ENCODE measurements around the gene ZBTB40.

ZBTB40 gene

DNA sequence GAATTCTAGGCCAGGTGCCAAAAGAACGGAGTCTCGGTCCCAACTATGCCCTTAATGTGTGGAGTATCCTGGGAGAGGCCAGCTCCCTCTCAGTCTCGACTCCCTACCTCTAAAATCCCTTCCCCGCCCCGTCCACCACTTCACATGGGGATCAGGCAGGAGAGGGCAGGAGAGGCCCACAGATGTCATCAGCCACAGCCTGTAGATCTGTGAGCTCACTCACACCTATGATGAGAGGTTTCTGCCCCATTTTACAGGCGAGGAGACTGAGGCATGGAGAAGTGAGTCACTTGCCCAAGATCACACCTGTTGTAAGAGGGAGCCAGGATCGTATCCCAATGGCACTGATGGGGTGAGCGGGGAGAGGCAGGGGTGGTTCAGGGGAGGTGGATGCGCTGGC lies 91.2 kb downstream of the ZBTB40 start:
- Histone ChIP-seq H3F3A (ENCODE audit: insufficient read depth, low read length) (no peaks in the 10 kb centered on the region), H3K9me2 (ENCODE audit: low read depth, low read length) (no peaks in the 10 kb centered on the region), H3K4me3 (ENCODE audit: low read depth, low read length, poor library complexity, severe bottlenecking) (no peak overlapping the region), H3K4me2 (ENCODE audit: low read length) (no peak overlapping the region), H3K27ac (ENCODE audit: low read depth, low read length, poor library complexity, severe bottlenecking) (no peak overlapping the region), H3K9ac (ENCODE audit: low read length) (no peak overlapping the region), H3K36me3 (ENCODE audit: insufficient read depth, low read length) (no peaks in the 10 kb centered on the region), H2AFZ (ENCODE audit: low read length) (no peak overlapping the region), H4K20me1 (ENCODE audit: insufficient read depth, low read length) (no peaks in the 10 kb centered on the region), H3K79me2 (ENCODE audit: insufficient read depth, low read length) (no peaks in the 10 kb centered on the region), H3K9me3 (ENCODE audit: low read length) (no peaks in the 10 kb centered on the region), H3K27me3 (ENCODE audit: insufficient read depth, low read length) (no peaks in the 10 kb centered on the region), H3K4me1 (ENCODE audit: insufficient read depth, low read length, severe bottlenecking) (no peaks in the 10 kb centered on the region)
- no peak for TF ChIP-seq EZH2 (IDR thresholded peaks at IDR 0.05; ENCODE audit: borderline replicate concordance, low read length)
- TF ChIP-seq, protein P1, sequence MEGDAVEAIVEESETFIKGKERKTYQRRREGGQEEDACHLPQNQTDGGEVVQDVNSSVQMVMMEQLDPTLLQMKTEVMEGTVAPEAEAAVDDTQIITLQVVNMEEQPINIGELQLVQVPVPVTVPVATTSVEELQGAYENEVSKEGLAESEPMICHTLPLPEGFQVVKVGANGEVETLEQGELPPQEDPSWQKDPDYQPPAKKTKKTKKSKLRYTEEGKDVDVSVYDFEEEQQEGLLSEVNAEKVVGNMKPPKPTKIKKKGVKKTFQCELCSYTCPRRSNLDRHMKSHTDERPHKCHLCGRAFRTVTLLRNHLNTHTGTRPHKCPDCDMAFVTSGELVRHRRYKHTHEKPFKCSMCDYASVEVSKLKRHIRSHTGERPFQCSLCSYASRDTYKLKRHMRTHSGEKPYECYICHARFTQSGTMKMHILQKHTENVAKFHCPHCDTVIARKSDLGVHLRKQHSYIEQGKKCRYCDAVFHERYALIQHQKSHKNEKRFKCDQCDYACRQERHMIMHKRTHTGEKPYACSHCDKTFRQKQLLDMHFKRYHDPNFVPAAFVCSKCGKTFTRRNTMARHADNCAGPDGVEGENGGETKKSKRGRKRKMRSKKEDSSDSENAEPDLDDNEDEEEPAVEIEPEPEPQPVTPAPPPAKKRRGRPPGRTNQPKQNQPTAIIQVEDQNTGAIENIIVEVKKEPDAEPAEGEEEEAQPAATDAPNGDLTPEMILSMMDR (IDR thresholded peaks at IDR 0.05; ENCODE audit: low read length) = no peak

DNA sequence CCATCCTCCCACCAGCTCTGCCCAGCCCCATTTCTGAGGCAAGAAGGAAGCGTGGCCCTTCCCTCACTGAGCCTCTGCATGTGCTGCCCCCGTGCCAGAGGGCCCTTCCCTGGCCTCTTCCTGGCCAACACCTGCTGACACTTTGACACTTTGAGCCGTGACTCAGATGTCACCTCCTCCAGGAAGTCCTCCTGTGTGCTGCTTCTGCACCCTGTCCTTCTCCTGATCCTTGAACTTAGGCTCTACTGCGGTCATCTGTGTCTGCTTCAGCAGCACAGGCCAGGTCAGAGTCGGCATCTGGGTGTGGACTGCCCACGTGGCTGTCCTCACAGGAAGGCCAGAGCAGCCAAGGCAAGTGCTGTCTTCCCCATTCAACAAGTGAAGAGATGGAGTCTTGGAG lies 92.0 kb downstream of the ZBTB40 start:
- H3K9ac ChIP-seq (ENCODE audit: low read length) = no peak overlapping the region
- no peaks in the 10 kb centered on the region for H3K9me2 ChIP-seq (ENCODE audit: low read depth, low read length)
- H3K9me3 ChIP-seq (ENCODE audit: low read length) = no peaks in the 10 kb centered on the region
- no peak overlapping the region for H3K4me2 ChIP-seq (ENCODE audit: low read length)
- no peaks in the 10 kb centered on the region for H3K79me2 ChIP-seq (ENCODE audit: insufficient read depth, low read length)
- no peaks in the 10 kb centered on the region for H3F3A ChIP-seq (ENCODE audit: insufficient read depth, low read length)
- TF ChIP-seq, protein P1 (IDR thresholded peaks at IDR 0.05; ENCODE audit: low read length) = no peak
- no peak for TF ChIP-seq EZH2 (IDR thresholded peaks at IDR 0.05; ENCODE audit: borderline replicate concordance, low read length)
- H3K4me1 ChIP-seq (ENCODE audit: insufficient read depth, low read length, severe bottlenecking) = no peaks in the 10 kb centered on the region
- no peak overlapping the region for H3K4me3 ChIP-seq (ENCODE audit: low read depth, low read length, poor library complexity, severe bottlenecking)
- no peaks in the 10 kb centered on the region for H4K20me1 ChIP-seq (ENCODE audit: insufficient read depth, low read length)
- H3K27me3 ChIP-seq (ENCODE audit: insufficient read depth, low read length) = no peaks in the 10 kb centered on the region
- no peak overlapping the region for H2AFZ ChIP-seq (ENCODE audit: low read length)
- no peak overlapping the region for H3K27ac ChIP-seq (ENCODE audit: low read depth, low read length, poor library complexity, severe bottlenecking)
- H3K36me3 ChIP-seq (ENCODE audit: insufficient read depth, low read length) = no peaks in the 10 kb centered on the region

DNA sequence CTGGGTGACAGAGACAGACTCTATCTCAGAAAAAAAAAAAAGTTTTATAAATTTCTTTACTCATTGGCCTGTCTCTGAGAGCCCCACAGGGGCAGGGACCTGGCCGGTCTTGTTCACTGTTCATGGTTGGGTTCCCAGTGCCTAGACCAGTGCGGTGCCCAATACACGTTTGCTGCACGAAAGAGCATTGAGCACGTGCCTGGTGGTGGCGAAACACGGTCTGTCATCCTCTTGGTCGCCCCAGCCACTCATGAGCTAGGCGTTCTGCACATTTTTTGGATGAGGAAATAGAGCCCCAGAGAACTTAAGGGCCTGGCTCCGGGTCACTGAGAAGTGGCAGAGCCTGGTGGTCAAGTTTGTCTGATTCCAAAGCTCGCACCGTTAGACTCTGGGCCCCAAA lies 93.0 kb downstream of the ZBTB40 start:
- Histone ChIP-seq H4K20me1 (ENCODE audit: insufficient read depth, low read length) (no peaks in the 10 kb centered on the region), H3K9me2 (ENCODE audit: low read depth, low read length) (no peaks in the 10 kb centered on the region), H3K4me3 (ENCODE audit: low read depth, low read length, poor library complexity, severe bottlenecking) (no peak overlapping the region), H3K9me3 (ENCODE audit: low read length) (no peaks in the 10 kb centered on the region), H3F3A (ENCODE audit: insufficient read depth, low read length) (no peaks in the 10 kb centered on the region), H3K4me1 (ENCODE audit: insufficient read depth, low read length, severe bottlenecking) (no peaks in the 10 kb centered on the region), H2AFZ (ENCODE audit: low read length) (no peak overlapping the region), H3K4me2 (ENCODE audit: low read length) (no peak overlapping the region), H3K79me2 (ENCODE audit: insufficient read depth, low read length) (no peaks in the 10 kb centered on the region), H3K27ac (ENCODE audit: low read depth, low read length, poor library complexity, severe bottlenecking) (no peak overlapping the region), H3K36me3 (ENCODE audit: insufficient read depth, low read length) (no peaks in the 10 kb centered on the region), H3K27me3 (ENCODE audit: insufficient read depth, low read length) (no peaks in the 10 kb centered on the region), H3K9ac (ENCODE audit: low read length) (no peak overlapping the region)
- TF ChIP-seq, protein P1 (IDR thresholded peaks at IDR 0.05; ENCODE audit: low read length) = no peak
- no peak for TF ChIP-seq EZH2 (IDR thresholded peaks at IDR 0.05; ENCODE audit: borderline replicate concordance, low read length)

Measured in OCI-LY1 (cell line).